ENCODE results near the gene PLBD2.

The PLBD2 gene

GRCh38 chr12:113329791-113330417 lies 28.5 kb upstream of the PLBD2 start:
- DNase-seq (no peak), ATAC-seq (no peak)
- Mint-ChIP-seq H3K27ac (peak overlapping the region in 1 of 2 donors; percentile 79), H3K4me3 (no peak overlapping the region), H3K27me3 (no peaks in the 10 kb centered on the region), H3K4me1 (peaks cover 58% of the 10 kb centered on the region), H3K9me3 (no peaks in the 10 kb centered on the region)

- ATAC-seq (no peak), DNase-seq (no peak)
- Mint-ChIP-seq H3K27ac (no peak overlapping the region), H3K4me1 (peaks cover 62% of the 10 kb centered on the region), H3K9me3 (no peaks in the 10 kb centered on the region), H3K27me3 (no peaks in the 10 kb centered on the region), H3K4me3 (no peak overlapping the region)
Measured at GRCh38 chr12:113330505-113330904, 27.9 kb upstream of the PLBD2 start.

GRCh38 chr12:113332688-113333417 lies 25.5 kb upstream of the PLBD2 start:
- H3K27me3 Mint-ChIP-seq, result no peaks in the 10 kb centered on the region
- DNase-seq, result no peak
- peak overlapping the region; percentile 92 to 95 for H3K4me3 Mint-ChIP-seq
- ATAC-seq, result no peak
- H3K9me3 Mint-ChIP-seq, result no peaks in the 10 kb centered on the region
- H3K4me1 Mint-ChIP-seq, result peaks cover 55% of the 10 kb centered on the region
- H3K27ac Mint-ChIP-seq, result no peak overlapping the region

GRCh38 chr12:113333418-113333750 lies 25.0 kb upstream of the PLBD2 start:
- Mint-ChIP-seq H3K4me1 (peaks cover 55% of the 10 kb centered on the region), H3K27ac (no peak overlapping the region), H3K4me3 (peak overlapping the region; percentile 92 to 95), H3K27me3 (no peaks in the 10 kb centered on the region), H3K9me3 (no peaks in the 10 kb centered on the region)
- no peak for ATAC-seq
- DNase-seq, result no peak

GRCh38 chr12:113333877-113334785 lies 24.3 kb upstream of the PLBD2 start:
- DNase-seq (peak; percentile 17 to 19), ATAC-seq (peak; percentile 39)
- Mint-ChIP-seq H3K9me3 (no peaks in the 10 kb centered on the region), H3K4me1 (peaks cover 48% of the 10 kb centered on the region), H3K27me3 (no peaks in the 10 kb centered on the region), H3K27ac (peak overlapping the region; percentile 88 to 92), H3K4me3 (peak overlapping the region; percentile 92 to 95)

GRCh38 chr12:113334786-113335539 lies 23.4 kb upstream of the PLBD2 start, which contains the start of gene SLC8B1:
SLC8B1 (minus strand) TSS chr12:113335109; CDS start chr12:113332878, 2,231 bp downstream.
- peaks cover 39% of the 10 kb centered on the region for H3K4me1 Mint-ChIP-seq
- ATAC-seq (peak; percentile 97), DNase-seq (peak; percentile 85 to 88)
- peak within 1 kb of the TSS; percentile 88 to 92 for H3K27ac Mint-ChIP-seq
- H3K9me3 Mint-ChIP-seq, result no peaks in the 10 kb centered on the region
- peak within 1 kb of the TSS; percentile 92 to 95 for H3K4me3 Mint-ChIP-seq
- H3K27me3 Mint-ChIP-seq, result no peaks in the 10 kb centered on the region

GRCh38 chr12:113339540-113339939 lies 18.8 kb upstream of the PLBD2 start:
- Mint-ChIP-seq H3K9me3 (no peaks in the 10 kb centered on the region), H3K27me3 (no peaks in the 10 kb centered on the region), H3K4me1 (peaks cover 5% of the 10 kb centered on the region), H3K27ac (no peak overlapping the region), H3K4me3 (no peak overlapping the region)
- ATAC-seq, result no peak
- DNase-seq, result no peak

- no peak for ATAC-seq
- Mint-ChIP-seq H3K27ac (no peak overlapping the region), H3K9me3 (no peaks in the 10 kb centered on the region), H3K4me3 (no peak overlapping the region), H3K4me1 (peaks cover 3% of the 10 kb centered on the region), H3K27me3 (no peaks in the 10 kb centered on the region)
- no peak for DNase-seq
Measured at GRCh38 chr12:113340061-113340460, 18.3 kb upstream of the PLBD2 start.

GRCh38 chr12:113341535-113341934 lies 16.9 kb upstream of the PLBD2 start:
- ATAC-seq (no peak), DNase-seq (no peak)
- H3K4me1 Mint-ChIP-seq, result no peaks in the 10 kb centered on the region
- H3K27ac Mint-ChIP-seq, result no peak overlapping the region
- H3K27me3 Mint-ChIP-seq, result no peaks in the 10 kb centered on the region
- H3K9me3 Mint-ChIP-seq, result no peaks in the 10 kb centered on the region
- no peak overlapping the region for H3K4me3 Mint-ChIP-seq

- no peaks in the 10 kb centered on the region for H3K4me1 Mint-ChIP-seq
Measured at GRCh38 chr12:113345318-113345717, 13.1 kb upstream of the PLBD2 start.

GRCh38 chr12:113346353-113346752 lies 12.0 kb upstream of the PLBD2 start:
- no peaks in the 10 kb centered on the region for H3K9me3 Mint-ChIP-seq
- DNase-seq, result no peak
- no peak for ATAC-seq
- no peak overlapping the region for H3K4me3 Mint-ChIP-seq
- H3K27ac Mint-ChIP-seq, result no peak overlapping the region
- H3K4me1 Mint-ChIP-seq, result no peaks in the 10 kb centered on the region
- H3K27me3 Mint-ChIP-seq, result peaks cover 8% of the 10 kb centered on the region

More at GRCh38 chr12:113345318-113345717, 13.1 kb upstream of the PLBD2 start:
- no peak for ATAC-seq
- Mint-ChIP-seq H3K27me3 (peaks cover 8% of the 10 kb centered on the region), H3K4me3 (no peak overlapping the region), H3K9me3 (no peaks in the 10 kb centered on the region), H3K27ac (no peak overlapping the region)
- no peak for DNase-seq

GRCh38 chr12:113347107-113347506 lies 11.3 kb upstream of the PLBD2 start:
- ATAC-seq, result no peak
- Mint-ChIP-seq H3K4me1 (no peaks in the 10 kb centered on the region), H3K27ac (no peak overlapping the region), H3K9me3 (no peaks in the 10 kb centered on the region), H3K27me3 (peaks cover 13% of the 10 kb centered on the region), H3K4me3 (no peak overlapping the region)
- DNase-seq, result no peak

- DNase-seq (no peak), ATAC-seq (no peak)
- no peak overlapping the region for H3K27ac Mint-ChIP-seq
- no peaks in the 10 kb centered on the region for H3K9me3 Mint-ChIP-seq
- no peak overlapping the region for H3K4me3 Mint-ChIP-seq
- peaks cover 21% of the 10 kb centered on the region for H3K27me3 Mint-ChIP-seq
- no peaks in the 10 kb centered on the region for H3K4me1 Mint-ChIP-seq
Measured at GRCh38 chr12:113347892-113348291, 10.5 kb upstream of the PLBD2 start.

- Mint-ChIP-seq H3K27ac (no peak overlapping the region), H3K9me3 (no peaks in the 10 kb centered on the region), H3K4me1 (no peaks in the 10 kb centered on the region), H3K4me3 (no peak overlapping the region), H3K27me3 (peaks cover 21% of the 10 kb centered on the region)
- DNase-seq, result no peak
- no peak for ATAC-seq
Measured at GRCh38 chr12:113348849-113349536, 9.4 kb upstream of the PLBD2 start.

GRCh38 chr12:113351089-113351488 lies 7.3 kb upstream of the PLBD2 start:
- no peak overlapping the region for H3K4me3 Mint-ChIP-seq
- no peaks in the 10 kb centered on the region for H3K9me3 Mint-ChIP-seq
- no peak for DNase-seq
- H3K27ac Mint-ChIP-seq, result no peak overlapping the region
- no peaks in the 10 kb centered on the region for H3K4me1 Mint-ChIP-seq
- ATAC-seq, result no peak
- peaks cover 21% of the 10 kb centered on the region for H3K27me3 Mint-ChIP-seq
